SH-SY5Y (cell line): ENCODE measurements around the gene CACNB3.

Experiments used
- GATA2 ChIP-seq: IDR thresholded peaks from 2 replicates; pipeline ENCODE4 v1.6.1; 2011; ENCODE audit warnings: mild to moderate bottlenecking, low read depth, low read length
- GATA3 ChIP-seq: IDR thresholded peaks from 2 replicates; pipeline ENCODE4 v1.6.1; 2011; ENCODE audit warnings: low read depth, mild to moderate bottlenecking, low read length, moderate library complexity

The CACNB3 gene

GRCh38 chr12:48873096-48873495, 54.8 kb downstream of the CACNB3 start:
- no peak for TF ChIP-seq GATA2
- TF ChIP-seq GATA3, result no peak

- TF ChIP-seq GATA2 (no peak), GATA3 (no peak)
Observed at GRCh38 chr12:48875944-48876515, 57.7 kb downstream of the CACNB3 start.
